CD8-positive, alpha-beta memory T cell (primary cell): Measurements from ENCODE around the gene PRDM8. TPM values are rescaled to one million over a fixed set of nuclear protein-coding genes. Genes with fewer than 3 reads are reported as not detected.

Experiments used
- CTCF ChIA-PET: fragments of 350-600 bp; sonication (Branson Sonifier 250); formaldehyde crosslinking; loops from one replicate; lab custom pipeline; 2021; ENCODE audit warnings: antibody characterized with exemption; lab: Charles Lee
- POLR2A ChIA-PET: fragments of 350-600 bp; sonication (Branson Sonifier 250); formaldehyde crosslinking; loops from one replicate; lab custom pipeline; 2021; ENCODE audit warnings: antibody characterized with exemption; lab: Charles Lee
- DNase-seq, 5 donors: peaks; one replicate each; pipeline versions ENCODE4 v3.0.0 to v3.0.0-alpha.2; 2020 to 2022; ENCODE audit warnings: mixed read lengths in 1 of 5
- H3K27ac ChIP-seq: one replicate; pipeline ENCODE4 v1.7.0; 2013; ENCODE audit warnings: low read depth, mild to moderate bottlenecking, low read length, moderate library complexity
- H3K27me3 ChIP-seq: 2 replicates; pipeline ENCODE4 v1.7.0; 2013; ENCODE audit warnings: low read length, mild to moderate bottlenecking; ENCODE audit not compliant: insufficient read depth, poor library complexity, severe bottlenecking
- H3K36me3 ChIP-seq: 2 replicates; pipeline ENCODE4 v1.7.0; 2013; ENCODE audit warnings: mild to moderate bottlenecking, low read length, moderate library complexity; ENCODE audit not compliant: insufficient read depth
- H3K4me1 ChIP-seq: 2 replicates; pipeline ENCODE4 v1.7.0; 2013; ENCODE audit warnings: mild to moderate bottlenecking, low read length, moderate library complexity; ENCODE audit not compliant: insufficient read depth
- H3K4me3 ChIP-seq: 2 replicates; pipeline ENCODE4 v1.7.0; 2013; ENCODE audit warnings: mild to moderate bottlenecking, low read length
- H3K9me3 ChIP-seq: 2 replicates; pipeline ENCODE4 v1.7.0; 2013; ENCODE audit warnings: mild to moderate bottlenecking, low read length
- H3K27ac Mint-ChIP-seq, 8 donors: one replicate each; pipeline ENCODE4 v1.8.0; 2020 to 2021; ENCODE audit warnings: mixed read lengths in 8 of 8, mild to moderate bottlenecking in 6 of 8, inconsistent platforms in 3 of 8, moderate library complexity in 3 of 8
- H3K27me3 Mint-ChIP-seq, 2 donors: one replicate each; pipeline ENCODE4 v1.8.0; 2020 to 2021; ENCODE audit warnings: mixed read lengths in 2 of 2, mild to moderate bottlenecking in 1 of 2, moderate library complexity in 1 of 2
- H3K36me3 Mint-ChIP-seq, 3 donors: one replicate each; pipeline ENCODE4 v1.8.0; 2020 to 2021; ENCODE audit warnings: mixed read lengths in 3 of 3, inconsistent platforms in 1 of 3, mild to moderate bottlenecking in 1 of 3
- H3K4me1 Mint-ChIP-seq, 3 donors: one replicate each; pipeline ENCODE4 v1.8.0; 2020 to 2021; ENCODE audit warnings: mixed read lengths in 3 of 3, inconsistent platforms in 1 of 3, mild to moderate bottlenecking in 1 of 3
- H3K4me3 Mint-ChIP-seq, 7 donors: one replicate each; pipeline ENCODE4 v1.8.0; 2020 to 2021; ENCODE audit warnings: mixed read lengths in 7 of 7, mild to moderate bottlenecking in 6 of 7, moderate library complexity in 4 of 7, inconsistent platforms in 2 of 7
- H3K9me3 Mint-ChIP-seq, 5 donors: one replicate each; pipeline ENCODE4 v1.8.0; 2020 to 2022; ENCODE audit warnings: mixed read lengths in 5 of 5, mild to moderate bottlenecking in 3 of 5, moderate library complexity in 2 of 5, inconsistent platforms in 1 of 5
- polyA plus RNA-seq: library from polyadenylated mRNA; unstranded; fragments of 300-500 nt; fragmentation: Illumina TruSeq; gene quantifications from one replicate; pipeline ENCODE4 v1.2.3, GENCODE V29; 2021
- total RNA-seq, 2 experiments: library from RNA; stranded (reverse); gene quantifications; one replicate each; pipeline ENCODE4 v1.2.3, GENCODE V29; 2021

Gene PRDM8
- total and polyA plus RNA-seq, 3 experiments from 2014 or later = 2.4 to 12.7 (median 10.9) TPM

DNA sequence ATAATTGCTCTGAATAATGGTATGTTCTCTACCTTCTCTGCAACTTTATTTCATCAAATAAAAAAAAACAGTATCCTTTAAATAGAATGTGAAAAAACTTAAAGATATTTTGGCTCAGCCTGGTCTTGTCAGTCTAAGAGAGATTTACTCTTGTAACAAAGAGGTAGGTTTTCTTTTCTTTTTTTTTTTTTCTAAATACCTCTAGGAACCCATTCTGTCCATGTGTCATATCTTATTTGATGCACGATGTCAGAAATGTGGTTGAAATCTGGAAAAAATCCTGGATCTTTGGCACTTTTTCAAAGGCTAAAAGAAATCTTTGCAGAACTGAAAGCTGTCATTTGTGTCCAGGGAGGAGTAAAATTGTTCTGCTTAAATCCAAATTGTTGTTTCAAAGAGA, 51.8 kb downstream of the PRDM8 start:
- no peak overlapping the region for H3K27ac ChIP-seq
- POLR2A ChIA-PET = no interaction called here
- no peaks in the 10 kb centered on the region for H3K4me1 Mint-ChIP-seq
- CTCF ChIA-PET = no interaction called here
- no peaks in the 10 kb centered on the region for H3K4me1 ChIP-seq
- no peak for DNase-seq
- H3K4me3 ChIP-seq = no peak overlapping the region
- no peaks in the 10 kb centered on the region for H3K9me3 Mint-ChIP-seq
- H3K36me3 ChIP-seq = no peaks in the 10 kb centered on the region
- no peaks in the 10 kb centered on the region for H3K9me3 ChIP-seq
- no peak overlapping the region for H3K4me3 Mint-ChIP-seq
- H3K36me3 Mint-ChIP-seq = no peaks in the 10 kb centered on the region
- H3K27me3 ChIP-seq = no peaks in the 10 kb centered on the region
- peaks cover 3 to 29% of the 10 kb centered on the region in 2 donors for H3K27me3 Mint-ChIP-seq
- H3K27ac Mint-ChIP-seq = no peak overlapping the region

DNA sequence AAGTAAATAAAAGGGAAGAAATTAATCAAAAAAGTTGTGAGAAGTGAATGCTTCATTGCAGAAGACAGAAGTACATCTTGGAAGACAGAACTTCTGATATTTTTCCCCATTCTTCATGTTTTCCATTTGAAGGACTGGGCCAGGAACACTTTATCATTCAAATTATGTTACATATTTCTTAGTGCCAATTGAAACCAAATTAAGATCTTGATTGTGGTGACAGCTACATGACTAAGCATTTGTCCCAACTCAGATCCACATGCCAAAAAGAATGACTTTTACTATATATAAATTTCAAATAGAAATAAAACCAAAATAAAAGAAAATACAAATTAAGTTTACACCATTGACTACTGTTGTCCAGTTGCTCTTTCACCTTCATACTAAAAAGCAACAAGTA, 55.1 kb downstream of the PRDM8 start:
- no peaks in the 10 kb centered on the region for H3K9me3 ChIP-seq
- Mint-ChIP-seq H3K9me3 (no peaks in the 10 kb centered on the region), H3K4me3 (no peak overlapping the region), H3K27me3 (peaks cover 23 to 42% of the 10 kb centered on the region in 2 donors), H3K4me1 (no peaks in the 10 kb centered on the region), H3K36me3 (no peaks in the 10 kb centered on the region), H3K27ac (no peak overlapping the region)
- H3K27ac ChIP-seq = no peak overlapping the region
- no peak for DNase-seq
- no peak overlapping the region for H3K4me3 ChIP-seq
- ChIA-PET POLR2A (no interaction called here), CTCF (no interaction called here)
- no peaks in the 10 kb centered on the region for H3K4me1 ChIP-seq
- H3K27me3 ChIP-seq = no peaks in the 10 kb centered on the region
- no peaks in the 10 kb centered on the region for H3K36me3 ChIP-seq

DNA sequence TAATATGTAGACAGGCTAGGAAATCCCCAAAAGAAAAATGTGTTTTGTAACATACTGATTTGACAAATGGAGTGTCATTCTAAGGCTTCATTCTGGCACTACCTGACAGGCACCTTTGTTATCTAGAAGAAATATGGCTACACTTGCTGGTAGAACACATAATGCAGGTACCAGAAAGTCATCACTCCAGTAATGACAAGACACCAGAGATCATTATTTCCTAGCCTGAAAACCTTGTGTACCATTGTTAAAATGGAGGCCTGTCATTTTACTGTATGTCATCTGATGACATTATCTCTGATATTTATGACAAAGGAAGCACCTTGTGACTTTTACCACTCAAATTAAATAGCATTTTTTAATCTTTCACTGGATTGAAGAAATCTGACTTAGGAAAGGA, 55.6 kb downstream of the PRDM8 start:
- Mint-ChIP-seq H3K36me3 (no peaks in the 10 kb centered on the region), H3K27me3 (peaks cover 24 to 42% of the 10 kb centered on the region in 2 donors), H3K27ac (no peak overlapping the region), H3K4me1 (no peaks in the 10 kb centered on the region), H3K4me3 (no peak overlapping the region), H3K9me3 (no peaks in the 10 kb centered on the region)
- Histone ChIP-seq H3K27me3 (no peaks in the 10 kb centered on the region), H3K27ac (no peak overlapping the region), H3K9me3 (no peaks in the 10 kb centered on the region), H3K4me1 (no peaks in the 10 kb centered on the region), H3K4me3 (no peak overlapping the region), H3K36me3 (no peaks in the 10 kb centered on the region)
- DNase-seq = no peak
- ChIA-PET POLR2A (no interaction called here), CTCF (no interaction called here)

DNA sequence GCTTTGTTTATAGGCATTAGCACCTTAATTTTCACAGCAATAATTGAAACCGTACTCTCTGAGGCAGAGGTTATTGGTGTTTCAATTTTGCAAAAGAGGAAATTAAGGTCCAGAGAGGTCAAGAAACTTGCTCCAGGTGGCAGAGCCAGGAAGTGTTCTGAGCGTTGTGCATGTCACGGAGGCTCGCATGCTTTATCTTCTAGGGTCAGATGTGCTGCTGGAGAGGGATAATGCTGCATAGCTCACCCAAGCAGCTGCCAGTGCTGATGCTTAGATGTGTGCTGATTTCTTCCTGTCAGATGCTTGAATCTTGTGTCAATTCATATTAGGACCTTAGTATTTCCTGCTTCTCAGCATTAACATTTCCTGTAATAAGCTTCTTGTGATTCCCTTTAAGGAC, 56.2 kb downstream of the PRDM8 start:
- Mint-ChIP-seq H3K4me1 (no peaks in the 10 kb centered on the region), H3K27me3 (peaks cover 25 to 43% of the 10 kb centered on the region in 2 donors), H3K27ac (no peak overlapping the region), H3K4me3 (no peak overlapping the region), H3K36me3 (no peaks in the 10 kb centered on the region), H3K9me3 (no peaks in the 10 kb centered on the region)
- Histone ChIP-seq H3K4me3 (no peak overlapping the region), H3K9me3 (no peaks in the 10 kb centered on the region), H3K27ac (no peak overlapping the region), H3K27me3 (no peaks in the 10 kb centered on the region), H3K36me3 (no peaks in the 10 kb centered on the region), H3K4me1 (no peaks in the 10 kb centered on the region)
- no peak for DNase-seq
- ChIA-PET CTCF (no interaction called here), POLR2A (interaction anchor here (0.6 kb wide), 1 partner anchor 455 kb away, joined by 3 read pairs; no protein-coding TSS in a partner anchor)

Other genes starting within 250 kb of the PRDM8 start
- 10 to 100 TPM; 18.2 to 20.6 TPM for gene ANTXR2, start 124.3 kb upstream of the PRDM8 start, total RNA-seq
- gene ANTXR2, start 124.3 kb upstream of the PRDM8 start, polyA plus RNA-seq = 44.2 TPM
- not detected for gene FGF5, start 69.2 kb downstream of the PRDM8 start, total RNA-seq
- not detected for gene FGF5, start 69.2 kb downstream of the PRDM8 start, polyA plus RNA-seq
- not detected for gene CFAP299, start 138.2 kb downstream of the PRDM8 start, total RNA-seq
- gene CFAP299, start 138.2 kb downstream of the PRDM8 start, polyA plus RNA-seq = not detected